H1 (cell line): ENCODE measurements around the gene HOMER1. TPM values are rescaled to one million over a fixed set of nuclear protein-coding genes. Genes with fewer than 3 reads are reported as not detected.

Source experiments
- CTCF ChIA-PET: fragments of 300-600 bp; sonication (Branson Sonifier 250); formaldehyde crosslinking; loops from one replicate; lab custom pipeline; 2021; ENCODE audit not compliant: partially characterized antibody; lab: Charles Lee
- POLR2A ChIA-PET: fragments of 300-600 bp; sonication (Branson Sonifier 250); formaldehyde crosslinking; loops from one replicate; lab custom pipeline; 2021; ENCODE audit warnings: inconsistent platforms; ENCODE audit not compliant: partially characterized antibody; lab: Charles Lee
- DNase-seq, 2 experiments: peaks; one replicate each; pipeline versions ENCODE4 v3.0.0 to v3.0.0-alpha.2; 2010 to 2022; ENCODE audit warnings: low spot score in 2 of 2, low read depth in 1 of 2, mixed read lengths in 1 of 2
- FAIRE-seq: peaks from 2 replicates; lab custom pipeline; 2011; peaks lifted over from hg19 to GRCh38; lab: Jason Lieb, UNC
- H2AFZ ChIP-seq: 2 replicates; pipeline ENCODE4 v1.8.1; 2012; ENCODE audit warnings: low read length, inconsistent platforms
- H2AK5ac ChIP-seq: 2 replicates; pipeline ENCODE4 v1.6.1; 2013; ENCODE audit warnings: low read depth, low read length
- H2BK120ac ChIP-seq: replicated peaks from 2 replicates; pipeline ENCODE3; 2013; ENCODE audit warnings: low read depth, low read length, inconsistent platforms
- H2BK12ac ChIP-seq: 2 replicates; pipeline ENCODE4 v1.6.1; 2013; ENCODE audit warnings: low read depth, low read length
- H2BK15ac ChIP-seq: 2 replicates; pipeline ENCODE4 v1.6.1; 2013; ENCODE audit warnings: low read length
- H2BK20ac ChIP-seq: 2 replicates; pipeline ENCODE4 v1.6.1; 2013; ENCODE audit warnings: low read length
- H2BK5ac ChIP-seq: 2 replicates; pipeline ENCODE4 v1.6.1; 2013; ENCODE audit warnings: low read depth, low read length
- H3K14ac ChIP-seq: 2 replicates; pipeline ENCODE4 v1.6.1; 2013; ENCODE audit warnings: inconsistent platforms; ENCODE audit not compliant: insufficient read length
- H3K18ac ChIP-seq: 2 replicates; pipeline ENCODE4 v1.6.1; 2013; ENCODE audit warnings: low read length; ENCODE audit errors: extremely low read depth
- H3K23ac ChIP-seq: 2 replicates; pipeline ENCODE4 v1.6.1; 2013; ENCODE audit warnings: inconsistent platforms; ENCODE audit not compliant: insufficient read length
- H3K23me2 ChIP-seq: 2 replicates; pipeline ENCODE4 v1.6.1; 2013; ENCODE audit warnings: low read depth, low read length
- H3K27ac ChIP-seq: 2 replicates; pipeline ENCODE4 v1.6.1; 2011; ENCODE audit warnings: low read depth, low read length, inconsistent platforms
- H3K27me3 ChIP-seq, 4 experiments: replicated peaks in 1 of 4; 1 replicate in 1 of 4; 2 replicates in 3 of 4; pipeline versions ENCODE4 v1.6.1 to v1.8.1; 2011 to 2013; ENCODE audit warnings: low read length in 3 of 4, mild to moderate bottlenecking in 3 of 4, inconsistent platforms in 2 of 4, mixed read lengths in 2 of 4, moderate library complexity in 1 of 4; ENCODE audit not compliant: control insufficient read depth in 3 of 4, insufficient read depth in 3 of 4; ENCODE audit errors: extremely low read depth in 1 of 4
- H3K36me3 ChIP-seq, 4 experiments: 2 replicates each; pipeline versions ENCODE4 v1.6.1 to v1.8.1; 2011 to 2013; ENCODE audit warnings: mild to moderate bottlenecking in 4 of 4, low read length in 3 of 4, moderate library complexity in 2 of 4, control low read depth in 1 of 4, inconsistent platforms in 1 of 4; ENCODE audit not compliant: insufficient read depth in 4 of 4, control insufficient read depth in 2 of 4
- H3K4ac ChIP-seq: replicated peaks from 2 replicates; pipeline ENCODE3; 2013; ENCODE audit warnings: low read length, low read depth, mixed read lengths, inconsistent platforms; ENCODE audit not compliant: insufficient read length
- H3K4me1 ChIP-seq, 4 experiments: replicated peaks in 1 of 4; 1 replicate in 1 of 4; 2 replicates in 3 of 4; pipeline versions ENCODE4 v1.6.1 to v1.8.1; 2011 to 2013; ENCODE audit warnings: low read length in 3 of 4, inconsistent platforms in 2 of 4, mixed read lengths in 1 of 4; ENCODE audit not compliant: insufficient read depth in 4 of 4, control insufficient read depth in 3 of 4
- H3K4me2 ChIP-seq, 2 experiments: 2 replicates each; pipeline versions ENCODE4 v1.6.1 to v1.8.1; 2011 to 2013; ENCODE audit warnings: low read depth in 2 of 2, low read length in 2 of 2, control low read depth in 1 of 2, inconsistent platforms in 1 of 2, mild to moderate bottlenecking in 1 of 2; ENCODE audit not compliant: insufficient read depth in 1 of 2
- H3K4me3 ChIP-seq, 4 experiments: fragments of 200-600, 300-600 bp in 1 of 4; sonication (generic), shearing (Covaris generic), sonication (Bioruptor Twin) in 1 of 4; 2 replicates each; pipeline versions ENCODE4 v1.5.1 to v1.8.1; 2011 to 2016; ENCODE audit warnings: low read length in 4 of 4, low read depth in 3 of 4, control low read depth in 2 of 4, inconsistent platforms in 2 of 4, mild to moderate bottlenecking in 2 of 4, mixed read lengths in 1 of 4, moderate library complexity in 1 of 4; ENCODE audit not compliant: insufficient read depth in 2 of 4; ENCODE audit errors: extremely low read depth in 1 of 4
- H3K56ac ChIP-seq: replicated peaks from 2 replicates; pipeline ENCODE3; 2013; ENCODE audit warnings: low read depth, mild to moderate bottlenecking, mixed read lengths, low read length, inconsistent platforms; ENCODE audit not compliant: insufficient read length
- H3K79me1 ChIP-seq: 2 replicates; pipeline ENCODE4 v1.6.1; 2013; ENCODE audit warnings: low read depth, low read length, control low read depth
- H3K79me2 ChIP-seq, 2 experiments: 2 replicates each; pipeline versions ENCODE4 v1.6.1 to v1.8.1; 2012 to 2013; ENCODE audit warnings: low read length in 2 of 2, mild to moderate bottlenecking in 2 of 2, inconsistent platforms in 1 of 2; ENCODE audit not compliant: insufficient read depth in 2 of 2, control insufficient read depth in 1 of 2
- H3K9ac ChIP-seq, 4 experiments: replicated peaks in 1 of 4; 1 replicate in 1 of 4; 2 replicates in 3 of 4; pipeline versions ENCODE4 v1.6.1 to v1.8.1; 2011 to 2013; ENCODE audit warnings: low read depth in 3 of 4, low read length in 3 of 4, control low read depth in 2 of 4, mild to moderate bottlenecking in 2 of 4, moderate library complexity in 2 of 4, inconsistent platforms in 1 of 4; ENCODE audit errors: extremely low read depth in 1 of 4
- H3K9me3 ChIP-seq, 2 experiments: 2 replicates each; pipeline versions ENCODE4 v1.6.1 to v1.8.1; 2012 to 2013; ENCODE audit warnings: mild to moderate bottlenecking in 2 of 2, moderate library complexity in 2 of 2, control low read depth in 1 of 2, inconsistent platforms in 1 of 2, low read depth in 1 of 2, low read length in 1 of 2, mixed read lengths in 1 of 2; ENCODE audit not compliant: insufficient read depth in 2 of 2
- H4K20me1 ChIP-seq, 2 experiments: replicated peaks in 1 of 2; 2 replicates each; pipeline versions ENCODE3 to v1.8.1; 2011 to 2013; ENCODE audit warnings: inconsistent platforms in 2 of 2, low read length in 2 of 2, mild to moderate bottlenecking in 1 of 2; ENCODE audit not compliant: insufficient read depth in 2 of 2, control insufficient read depth in 1 of 2
- H4K5ac ChIP-seq: 2 replicates; pipeline ENCODE4 v1.6.1; 2013; ENCODE audit warnings: low read length, low read depth, mixed read lengths, inconsistent platforms; ENCODE audit not compliant: insufficient read length
- H4K8ac ChIP-seq: 2 replicates; pipeline ENCODE4 v1.8.0; 2013; ENCODE audit warnings: mild to moderate bottlenecking, moderate library complexity, low read length, inconsistent platforms; ENCODE audit not compliant: insufficient read depth; ENCODE audit errors: extremely low read depth
- H4K91ac ChIP-seq: replicated peaks from 2 replicates; pipeline ENCODE3; 2013; ENCODE audit warnings: low read length, mixed read lengths, inconsistent platforms; ENCODE audit not compliant: insufficient read length
- ATF2 ChIP-seq: IDR thresholded peaks from 2 replicates; pipeline ENCODE4 v1.6.1; 2012; ENCODE audit warnings: low read length, inconsistent platforms
- FOSL1 ChIP-seq: IDR thresholded peaks from 2 replicates; pipeline ENCODE4 v1.6.1; 2011; ENCODE audit warnings: mild to moderate bottlenecking, low read depth, low read length, moderate library complexity; ENCODE audit not compliant: insufficient read depth
- KDM4A ChIP-seq: IDR thresholded peaks from one replicate; pipeline ENCODE4 v1.7.1; 2012; ENCODE audit warnings: low read depth, mild to moderate bottlenecking, moderate library complexity, low read length, inconsistent platforms; ENCODE audit not compliant: severe bottlenecking
- MAFK ChIP-seq: IDR thresholded peaks from 2 replicates; pipeline ENCODE4 v1.6.1; 2012; ENCODE audit warnings: low read depth, mild to moderate bottlenecking, improper control_type of control experiment, low read length
- MAX ChIP-seq: IDR thresholded peaks from 2 replicates; pipeline ENCODE4 v1.6.1; 2012; ENCODE audit warnings: inconsistent platforms
- SAP30 ChIP-seq: fragments of 300-600 bp; sonication (generic); IDR thresholded peaks from 2 replicates; pipeline ENCODE4 v1.7.1; 2012; ENCODE audit warnings: low read length, moderate library complexity, mild to moderate bottlenecking, inconsistent platforms; ENCODE audit not compliant: insufficient read depth, insufficient replicate concordance
- SIN3A ChIP-seq, 2 experiments: IDR thresholded peaks in 1 of 2; conservative IDR thresholded peaks in 1 of 2; 2 replicates each; pipeline ENCODE4 v1.6.1; 2011 to 2012; ENCODE audit warnings: low read length in 2 of 2, improper control_type of control experiment in 1 of 2, low read depth in 1 of 2, mild to moderate bottlenecking in 1 of 2
- SP1 ChIP-seq: IDR thresholded peaks from 2 replicates; pipeline ENCODE4 v1.6.1; 2011; ENCODE audit warnings: low read depth, low read length
- SP4 ChIP-seq: IDR thresholded peaks from 2 replicates; pipeline ENCODE4 v1.6.1; 2012; ENCODE audit warnings: low read length, inconsistent platforms
- TCF12 ChIP-seq: IDR thresholded peaks from 2 replicates; pipeline ENCODE4 v1.6.1; 2011; ENCODE audit warnings: low read depth, mild to moderate bottlenecking, low read length
- USF2 ChIP-seq: IDR thresholded peaks from 2 replicates; pipeline ENCODE4 v1.6.1; 2011; ENCODE audit warnings: low read length, improper control_type of control experiment
- WGBS, 2 experiments: shearing (Covaris generic) in 1 of 2; methylation state at CpG; one replicate each; pipeline versions ENCODE4 v1.1.6 to v1.1.7; 2013 to 2015; ENCODE audit warnings: low lambda C conversion rate in 2 of 2, mixed read lengths in 2 of 2, inconsistent platforms in 1 of 2, low coverage in 1 of 2, missing lambda C conversion rate in 1 of 2; ENCODE audit not compliant: insufficient replicate concordance in 2 of 2, insufficient coverage in 1 of 2, insufficient read length in 1 of 2; ENCODE audit errors: extremely low coverage in 1 of 2, missing lambda C conversion rate in 1 of 2; 5-methylcytosine and 5-hydroxymethylcytosine counted together
- polyA plus RNA-seq, 7 experiments: library from polyadenylated mRNA; depleted of rRNA in 3 of 7; stranded (reverse) in 5 of 7; unstranded in 2 of 7; fragments of >200 nt in 5 of 7; fragments of 200-250 nt in 2 of 7; gene quantifications; 1 replicate in 5 of 7; 2 replicates in 1 of 7; 4 replicates in 1 of 7; pipeline versions ENCODE4 v1.2.1 to v1.2.3, GENCODE V29; 2011 to 2013; ENCODE audit warnings: missing spikeins in 2 of 7, mixed read lengths in 2 of 7
- total RNA-seq: library from RNA; stranded (reverse); fragmentation: NEBNext Ultra II Directional; extraction: Animal tissue kit (Norgen Biotek cat#: 25700); gene quantifications from 2 replicates; pipeline ENCODE4 v1.2.1, GENCODE V29; 2021

Gene HOMER1
- total and polyA plus RNA-seq, 2 of the 8 experiments (the other 6 are each of a cell fraction or from before 2014, with no cell fraction given), result 6.4 to 57.9 TPM

- whole genome bisulfite sequencing, 2 experiments, result 70% methylated on average over 3 of the region's 3 CpGs; no CpG with 5 or more reads in 1 of the 2 experiments
- Histone ChIP-seq H3K36me3 (peaks cover 0 to 18% (median 3%) of the 10 kb centered on the region in 4 experiments; a peak in 4 of 8 replicates), H3K14ac (no peak overlapping the region), H3K23me2 (no peaks in the 10 kb centered on the region; the same call in 1 of the 2 replicates), H3K27ac (no peak overlapping the region), H3K4me2 (no peak overlapping the region), H3K27me3 (no peaks in the 10 kb centered on the region), H4K5ac (no peak overlapping the region), H3K9me3 (no peaks in the 10 kb centered on the region), H3K9ac (no peak overlapping the region), H3K56ac (no peak overlapping the region), H4K8ac (no peak overlapping the region), H2BK15ac (no peak overlapping the region), H2BK12ac (no peak overlapping the region), H3K4me3 (no peak overlapping the region), H3K18ac (no peak overlapping the region), H2AFZ (no peak overlapping the region), H3K4ac (no peak overlapping the region), H3K79me1 (no peaks in the 10 kb centered on the region), H2AK5ac (no peak overlapping the region), H3K4me1 (peaks cover 0 to 5% (median 0%) of the 10 kb centered on the region in 4 experiments; a peak in 2 of 7 replicates), H2BK120ac (no peak overlapping the region), H4K91ac (no peak overlapping the region), H3K79me2 (no peaks in the 10 kb centered on the region), H2BK20ac (no peak overlapping the region), H2BK5ac (no peak overlapping the region), H4K20me1 (no peaks in the 10 kb centered on the region), H3K23ac (no peak overlapping the region)
- CTCF ChIA-PET, result no interaction called here
- FAIRE-seq (no peak), DNase-seq (no peak)
- POLR2A ChIA-PET, result no interaction called here
- TF ChIP-seq MAFK, result no peak
- no peak for TF ChIP-seq TCF12
- TF ChIP-seq SAP30, result no peak
- TF ChIP-seq SIN3A (conservative IDR thresholded peaks at IDR 0.05 in 1 of 2, IDR thresholded peaks at IDR 0.05 in 1 of 2; ENCODE audit: low read depth in 1 of 2, low read length in 2 of 2), result no peak
- no peak for TF ChIP-seq SP4
- TF ChIP-seq SP1, result no peak
- no peak for TF ChIP-seq FOSL1
- no peak for TF ChIP-seq USF2
- no peak for TF ChIP-seq ATF2
- TF ChIP-seq KDM4A, result no peak
- TF ChIP-seq MAX, result no peak
Observed at GRCh38 chr5:79395296-79395695, 118.6 kb downstream of the HOMER1 start.
